Suprapubic skin (tissue), 4 donors: Measurements from ENCODE around the gene NOXO1. TPM values are rescaled to one million over a fixed set of nuclear protein-coding genes. Genes with fewer than 3 reads are reported as not detected.

Experiments used
- DNase-seq, 2 donors: peaks; one replicate each; pipeline ENCODE4 v3.0.0-alpha.2; 2019; ENCODE audit warnings: low spot score in 2 of 2
- H3K27ac ChIP-seq: fragments of 200-600 bp; sonication (generic); one replicate; pipeline ENCODE4 v1.5.1; 2019
- H3K27me3 ChIP-seq: fragments of 200-600 bp; sonication (generic); one replicate; pipeline ENCODE4 v1.5.1; 2019
- H3K36me3 ChIP-seq: fragments of 200-600 bp; sonication (generic); one replicate; pipeline ENCODE4 v1.5.1; 2019
- H3K4me1 ChIP-seq: fragments of 200-600 bp; sonication (generic); one replicate; pipeline ENCODE4 v1.5.1; 2019
- H3K4me3 ChIP-seq: fragments of 200-600 bp; sonication (generic); one replicate; pipeline ENCODE4 v1.5.1; 2019; ENCODE audit warnings: mild to moderate bottlenecking
- H3K9me3 ChIP-seq: fragments of 200-600 bp; sonication (generic); one replicate; pipeline ENCODE4 v1.5.1; 2019
- EP300 ChIP-seq: sonication (generic); formaldehyde crosslinking; IDR thresholded peaks from one replicate; pipeline ENCODE4 v1.6.1; 2017; ENCODE audit warnings: antibody characterized with exemption
- POLR2A ChIP-seq, 2 donors: fragments of 450-650 bp; IDR thresholded peaks; one replicate each; pipeline ENCODE4 v1.6.1; 2017; ENCODE audit warnings: antibody characterized with exemption in 2 of 2, mild to moderate bottlenecking in 2 of 2, moderate library complexity in 2 of 2
- POLR2AphosphoS5 ChIP-seq, 3 donors: sonication (generic); formaldehyde crosslinking; IDR thresholded peaks; one replicate each; pipeline ENCODE4 v1.6.1; 2017; ENCODE audit warnings: antibody characterized with exemption in 3 of 3
- WGBS: methylation state at CpG from one replicate; pipeline ENCODE4 v1.1.5; 2018; 5-methylcytosine and 5-hydroxymethylcytosine counted together
- total RNA-seq, 4 donors: library from RNA; depleted of rRNA; stranded (reverse); fragments of >200 nt; gene quantifications; one replicate each; pipeline ENCODE4 v1.1.0, GENCODE V29; 2016
- TF ChIP-seq, protein P1 (sequence below), 2 donors: fragments of 200-600 bp in 1 of 2; fragments of 450-650 bp in 1 of 2; sonication (generic) in 1 of 2; IDR thresholded peaks; one replicate each; pipeline ENCODE4 v1.5.1; 2016 to 2019; ENCODE audit warnings: antibody characterized with exemption in 2 of 2, mild to moderate bottlenecking in 1 of 2, moderate library complexity in 1 of 2

Gene NOXO1
- total RNA-seq, 4 donors from 2014 or later: 1.1 to 3.1 (median 2.0) TPM; not detected in 1

GRCh38 chr16:2009164-2009711, 28.0 kb upstream of the NOXO1 start:
- Histone ChIP-seq H3K9me3 (no peaks in the 10 kb centered on the region), H3K27me3 (no peaks in the 10 kb centered on the region), H3K4me1 (peaks cover 57% of the 10 kb centered on the region), H3K27ac (peak overlapping the region; percentile 97), H3K4me3 (peak overlapping the region; percentile 99), H3K36me3 (no peaks in the 10 kb centered on the region)
- TF ChIP-seq POLR2A (IDR thresholded peaks at IDR 0.05) (no peak), POLR2AphosphoS5 (IDR thresholded peaks at IDR 0.05) (no peak), EP300 (no peak)
- TF ChIP-seq, protein P1, sequence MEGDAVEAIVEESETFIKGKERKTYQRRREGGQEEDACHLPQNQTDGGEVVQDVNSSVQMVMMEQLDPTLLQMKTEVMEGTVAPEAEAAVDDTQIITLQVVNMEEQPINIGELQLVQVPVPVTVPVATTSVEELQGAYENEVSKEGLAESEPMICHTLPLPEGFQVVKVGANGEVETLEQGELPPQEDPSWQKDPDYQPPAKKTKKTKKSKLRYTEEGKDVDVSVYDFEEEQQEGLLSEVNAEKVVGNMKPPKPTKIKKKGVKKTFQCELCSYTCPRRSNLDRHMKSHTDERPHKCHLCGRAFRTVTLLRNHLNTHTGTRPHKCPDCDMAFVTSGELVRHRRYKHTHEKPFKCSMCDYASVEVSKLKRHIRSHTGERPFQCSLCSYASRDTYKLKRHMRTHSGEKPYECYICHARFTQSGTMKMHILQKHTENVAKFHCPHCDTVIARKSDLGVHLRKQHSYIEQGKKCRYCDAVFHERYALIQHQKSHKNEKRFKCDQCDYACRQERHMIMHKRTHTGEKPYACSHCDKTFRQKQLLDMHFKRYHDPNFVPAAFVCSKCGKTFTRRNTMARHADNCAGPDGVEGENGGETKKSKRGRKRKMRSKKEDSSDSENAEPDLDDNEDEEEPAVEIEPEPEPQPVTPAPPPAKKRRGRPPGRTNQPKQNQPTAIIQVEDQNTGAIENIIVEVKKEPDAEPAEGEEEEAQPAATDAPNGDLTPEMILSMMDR (IDR thresholded peaks at IDR 0.05): no peak
- no CpG with 5 or more reads among the region's 55 CpGs for WGBS
- DNase-seq: no peak

- Histone ChIP-seq H3K4me1 (peaks cover 62% of the 10 kb centered on the region), H3K9me3 (no peaks in the 10 kb centered on the region)
- no peak for TF ChIP-seq EP300
- no peak for TF ChIP-seq POLR2AphosphoS5 (IDR thresholded peaks at IDR 0.05)
- TF ChIP-seq, protein P1 (IDR thresholded peaks at IDR 0.05): no peak
- no peak for TF ChIP-seq POLR2A (IDR thresholded peaks at IDR 0.05)
Measured at GRCh38 chr16:2008631-2009163, 27.4 kb upstream of the NOXO1 start.

DNA sequence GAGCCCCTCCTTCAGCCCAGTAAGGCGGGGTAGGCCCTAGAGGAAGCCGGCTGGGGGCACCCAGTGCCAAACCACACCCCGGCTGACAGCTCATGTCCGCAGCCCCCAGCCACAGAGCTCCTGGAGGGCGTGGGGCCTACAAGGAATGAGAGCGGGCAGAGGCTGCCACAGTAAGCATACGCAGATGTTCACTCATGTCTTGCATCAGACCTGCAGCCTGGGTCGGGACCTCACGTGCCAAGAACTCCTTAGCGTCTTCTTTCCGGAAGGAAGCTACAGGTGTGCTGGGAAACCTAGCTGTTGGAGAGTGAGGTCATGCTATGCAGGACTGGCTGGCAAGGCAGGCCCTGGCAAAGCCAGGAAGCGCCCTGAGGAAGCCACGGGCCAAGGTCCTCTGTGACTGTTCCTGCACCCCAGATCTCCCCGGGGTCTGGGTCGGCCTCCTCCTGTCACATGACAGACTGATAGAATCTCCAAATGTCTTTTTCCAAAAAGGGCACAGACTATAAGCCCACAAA, 26.8 kb upstream of the NOXO1 start:
- TF ChIP-seq EP300 (no peak), POLR2AphosphoS5 (IDR thresholded peaks at IDR 0.05) (peak in 2 of 3 donors; percentile 77 to 84)
- H3K27me3 ChIP-seq: no peaks in the 10 kb centered on the region
- no peaks in the 10 kb centered on the region for H3K9me3 ChIP-seq
- peak in 1 of 2 donors; percentile 89 for DNase-seq
- peak overlapping the region; percentile 97 for H3K27ac ChIP-seq
- peak overlapping the region; percentile 99 for H3K4me3 ChIP-seq
- 40% methylated on average over 15 of the region's 15 CpGs for WGBS
- peaks cover 67% of the 10 kb centered on the region for H3K4me1 ChIP-seq
- peaks cover 5% of the 10 kb centered on the region for H3K36me3 ChIP-seq

More at GRCh38 chr16:2008631-2009163, 27.4 kb upstream of the NOXO1 start:
- DNase-seq: no peak
- Histone ChIP-seq H3K4me3 (peak overlapping the region; percentile 99), H3K36me3 (no peaks in the 10 kb centered on the region), H3K27ac (peak overlapping the region; percentile 97), H3K27me3 (no peaks in the 10 kb centered on the region)
- whole genome bisulfite sequencing: 3% methylated on average over 10 of the region's 23 CpGs

DNA sequence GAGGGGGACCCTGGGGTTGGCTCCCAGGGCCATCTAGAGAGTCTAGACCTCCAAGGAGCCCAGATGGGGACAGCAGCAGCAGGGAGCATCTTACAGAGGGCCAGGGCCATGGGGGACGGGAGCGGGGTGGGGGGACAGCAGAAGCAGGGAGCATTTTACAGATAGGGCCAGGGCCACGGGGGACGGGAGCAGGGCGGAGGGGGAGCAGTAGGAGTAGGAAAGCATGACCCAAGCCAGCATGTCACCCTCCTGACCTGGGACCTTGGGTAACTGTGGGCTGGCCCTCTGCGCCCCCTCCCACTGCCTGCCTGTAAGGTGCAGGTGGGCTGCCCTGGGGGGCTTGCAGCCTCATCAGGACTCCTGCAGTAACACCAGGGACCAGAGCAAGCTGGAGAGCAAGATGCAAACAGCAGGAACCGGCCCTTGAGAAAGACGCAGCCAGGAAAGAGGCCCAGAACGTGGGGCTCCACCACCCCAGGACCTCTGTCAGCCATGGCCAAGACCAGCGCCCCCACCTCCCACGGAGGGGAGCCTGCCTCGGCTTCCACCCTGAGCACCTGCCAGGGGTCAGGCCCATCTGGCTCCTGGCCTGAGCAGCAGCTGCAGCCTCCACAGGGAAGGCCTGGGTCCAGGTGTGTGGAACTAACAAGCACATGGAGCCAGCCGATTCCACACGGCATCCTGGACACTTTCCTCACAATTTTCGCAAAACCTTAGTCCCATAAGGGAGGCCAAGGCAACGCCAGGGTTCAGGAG, 26.0 kb upstream of the NOXO1 start:
- Histone ChIP-seq H3K27ac (peak overlapping the region; percentile 97), H3K4me3 (peak overlapping the region; percentile 99), H3K27me3 (no peaks in the 10 kb centered on the region), H3K4me1 (peaks cover 67% of the 10 kb centered on the region), H3K9me3 (no peaks in the 10 kb centered on the region), H3K36me3 (peaks cover 13% of the 10 kb centered on the region)
- DNase-seq: no peak
- 74% methylated on average over 9 of the region's 16 CpGs for WGBS
- TF ChIP-seq, protein P1 (IDR thresholded peaks at IDR 0.05): no peak
- TF ChIP-seq POLR2A (IDR thresholded peaks at IDR 0.05) (no peak), POLR2AphosphoS5 (IDR thresholded peaks at IDR 0.05) (no peak), EP300 (no peak)

- Histone ChIP-seq H3K4me1 (peaks cover 67% of the 10 kb centered on the region), H3K27me3 (no peaks in the 10 kb centered on the region), H3K9me3 (no peaks in the 10 kb centered on the region), H3K36me3 (peaks cover 22% of the 10 kb centered on the region), H3K27ac (no peak overlapping the region), H3K4me3 (no peak overlapping the region)
- DNase-seq: no peak
- TF ChIP-seq, protein P1 (IDR thresholded peaks at IDR 0.05): no peak
- TF ChIP-seq EP300 (no peak), POLR2AphosphoS5 (IDR thresholded peaks at IDR 0.05) (no peak), POLR2A (IDR thresholded peaks at IDR 0.05) (no peak)
- WGBS: 93% methylated on average over 6 of the region's 8 CpGs
Measured at GRCh38 chr16:2006317-2006716, 25.0 kb upstream of the NOXO1 start.
